Transverse colon (tissue), 4 donors: ENCODE measurements around the gene VTI1A.

Experiments
- CTCF ChIP-seq, 5 experiments: fragments of 200-600 bp in 3 of 5; fragments of 450-650 bp in 2 of 5; sonication (generic) in 3 of 5; IDR thresholded peaks; 1 replicate in 2 of 5; 2 replicates in 3 of 5; pipeline ENCODE4 v1.5.1; 2016 to 2017; ENCODE audit warnings: antibody characterized with exemption in 5 of 5, inconsistent platforms in 3 of 5, mild to moderate bottlenecking in 2 of 5, moderate library complexity in 1 of 5
- POLR2A ChIP-seq: fragments of 450-650 bp; IDR thresholded peaks from one replicate; pipeline ENCODE4 v1.6.1; 2016; ENCODE audit warnings: antibody characterized with exemption, mild to moderate bottlenecking, moderate library complexity
- POLR2AphosphoS5 ChIP-seq, 3 donors: sonication (generic); formaldehyde crosslinking; IDR thresholded peaks; one replicate each; pipeline ENCODE4 v1.6.1; 2016; ENCODE audit warnings: antibody characterized with exemption in 3 of 3

DNA sequence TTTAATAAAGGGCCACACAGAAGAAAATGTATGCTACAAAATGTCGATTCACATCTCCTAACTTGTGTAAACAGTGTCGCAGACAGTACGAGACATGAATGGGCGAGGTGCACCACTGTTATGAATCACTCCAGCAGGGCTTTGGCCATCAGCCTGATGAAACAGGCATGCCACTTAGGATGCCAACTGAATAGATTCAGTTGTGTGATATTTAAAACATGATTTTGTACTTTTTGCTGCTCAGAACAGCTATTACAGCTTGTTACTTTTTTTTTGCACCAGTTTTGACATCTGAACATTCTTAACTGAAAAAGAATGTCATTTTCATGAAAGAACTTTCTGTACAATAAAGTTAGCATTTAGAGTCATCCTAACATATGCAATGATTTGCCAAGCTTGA lies 138.1 kb downstream of the VTI1A start:
- TF ChIP-seq POLR2AphosphoS5 (IDR thresholded peaks at IDR 0.05) = no peak
- TF ChIP-seq POLR2A = no peak
- TF ChIP-seq CTCF (IDR thresholded peaks at IDR 0.05) = no peak
